HG03108 (cell line): Measurements from ENCODE around the gene CALR3.

Experiments used
- ATAC-seq: cut with Tn5 transposase; IDR thresholded peaks from one replicate; pipeline ENCODE4 v1.9.1; 2021; ENCODE audit warnings: moderate library complexity; ENCODE audit not compliant: unreplicated experiment

CALR3 gene

DNA sequence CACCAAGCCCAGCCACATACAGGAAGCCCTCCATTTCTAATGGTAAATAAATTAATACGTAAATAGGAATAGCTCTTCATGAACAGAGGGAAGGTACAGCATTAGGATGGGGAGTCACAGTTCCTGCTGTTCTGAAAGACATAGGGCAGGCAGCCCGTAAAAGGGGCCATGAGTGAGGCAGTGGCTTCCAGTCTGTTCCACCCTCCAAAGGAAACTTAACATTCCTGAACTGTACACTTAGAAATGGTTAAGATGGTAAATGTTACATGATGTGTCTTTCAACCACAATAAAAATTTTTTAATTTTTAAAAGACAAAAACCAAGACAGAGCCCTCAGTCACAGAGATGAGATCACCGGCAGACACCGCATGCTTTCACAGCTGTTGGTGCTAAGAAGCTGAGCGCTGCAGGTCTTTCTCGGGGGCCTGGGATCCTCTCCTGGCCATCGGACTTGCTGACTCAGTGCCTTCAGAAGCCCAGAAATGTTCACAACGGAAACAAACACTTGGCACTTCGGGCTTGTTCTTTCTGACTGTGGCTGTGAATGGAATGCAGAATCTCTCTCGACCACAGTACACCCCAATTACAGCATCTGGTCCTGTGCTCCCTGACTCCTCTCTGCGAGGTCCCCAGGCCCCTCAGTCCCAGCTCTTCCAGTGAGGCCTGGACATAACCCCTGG is 60.6 kb downstream of the CALR3 start:
- no peak for ATAC-seq

- ATAC-seq: no peak
Measured at GRCh38 chr19:16433986-16434385, 62.0 kb downstream of the CALR3 start.

DNA sequence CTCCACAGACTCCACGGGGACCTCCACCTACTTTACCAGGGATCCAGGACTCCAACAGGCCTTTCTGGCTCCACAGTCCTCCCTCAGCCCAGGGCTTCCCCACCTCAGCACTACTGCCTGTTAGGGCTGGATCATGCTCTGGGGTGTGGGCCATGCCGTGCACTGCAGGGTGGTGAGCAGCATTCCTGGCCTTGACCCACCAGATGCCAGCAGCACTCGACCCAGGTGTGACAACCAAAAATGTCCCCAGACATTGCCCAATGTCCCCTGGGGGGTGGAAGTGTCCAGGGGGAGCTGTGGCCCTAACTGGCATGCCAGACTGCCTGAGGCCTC is 66.2 kb downstream of the CALR3 start:
- no peak for ATAC-seq

GRCh38 chr19:16429066-16429758 is 66.8 kb downstream of the CALR3 start:
- no peak for ATAC-seq
